UCSD-AML1 (cell line): ENCODE measurements around the gene HGFAC.
"Not testable (repeated sequence)": the region's sequence is repeated elsewhere in the genome, so short reads cannot be mapped to it uniquely, and the experiment has no call there.

Source experiments
- DNase-seq: peaks from one replicate; lab custom pipeline; 2025; ENCODE audit not compliant: unreplicated experiment; lab: John Stamatoyannopoulos, UW

HGFAC gene

DNA sequence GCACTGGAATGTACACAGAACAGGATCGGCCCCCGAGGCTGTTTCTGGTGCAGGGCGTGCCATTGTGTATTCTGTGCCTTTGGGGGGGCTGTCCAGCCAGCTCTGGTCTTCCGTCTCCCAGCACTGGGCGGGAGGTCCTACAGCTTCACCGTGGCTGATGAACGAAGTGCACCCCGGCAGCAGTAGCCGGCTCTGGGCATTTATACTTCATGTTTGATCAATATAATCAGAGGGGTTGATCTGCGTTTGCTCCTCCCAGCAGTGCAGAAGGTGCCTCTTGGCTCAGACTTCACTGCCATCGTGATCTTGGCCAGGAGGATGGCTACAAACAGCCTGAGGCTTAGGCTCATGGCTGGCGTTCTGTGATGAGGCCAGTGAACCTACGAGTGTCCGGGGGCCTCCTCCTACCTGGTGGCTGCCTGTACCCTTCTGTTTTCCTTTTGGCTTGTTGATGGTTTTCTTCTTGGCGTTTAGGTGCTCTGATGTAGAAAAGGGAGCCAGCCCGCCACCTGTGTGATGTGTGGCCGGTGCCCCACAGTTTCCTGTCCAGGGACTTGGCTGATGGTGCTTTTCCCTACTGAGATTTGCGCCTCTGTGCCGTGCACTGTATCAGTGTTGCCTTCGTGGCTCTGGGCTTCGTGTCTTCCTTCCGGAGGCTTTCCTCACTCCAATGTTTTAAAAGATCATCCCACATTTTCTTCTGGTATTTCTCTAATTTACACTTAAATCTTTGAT lies 31.2 kb upstream of the HGFAC start:
- no peak for DNase-seq

DNA sequence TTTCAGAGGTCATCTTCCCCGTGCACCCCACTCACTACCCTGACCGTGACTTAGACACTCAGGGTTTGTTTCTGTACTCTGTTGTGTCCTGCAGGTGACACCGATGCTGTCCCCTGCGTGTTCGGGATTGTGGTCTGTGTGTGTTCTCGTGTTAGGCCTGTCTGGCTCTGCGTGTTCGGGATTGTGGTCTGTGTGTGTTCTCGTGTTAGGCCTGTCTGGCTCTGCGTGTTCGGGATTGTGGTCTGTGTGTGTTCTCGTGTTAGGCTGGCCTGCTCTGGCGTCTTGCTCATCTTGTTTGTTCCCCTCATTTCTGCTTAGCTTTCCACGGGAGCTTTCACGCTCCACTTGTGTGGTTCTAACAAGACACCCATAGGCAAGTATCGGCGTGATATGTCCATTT lies 30.6 kb upstream of the HGFAC start:
- not testable (repeated sequence) for DNase-seq

DNA sequence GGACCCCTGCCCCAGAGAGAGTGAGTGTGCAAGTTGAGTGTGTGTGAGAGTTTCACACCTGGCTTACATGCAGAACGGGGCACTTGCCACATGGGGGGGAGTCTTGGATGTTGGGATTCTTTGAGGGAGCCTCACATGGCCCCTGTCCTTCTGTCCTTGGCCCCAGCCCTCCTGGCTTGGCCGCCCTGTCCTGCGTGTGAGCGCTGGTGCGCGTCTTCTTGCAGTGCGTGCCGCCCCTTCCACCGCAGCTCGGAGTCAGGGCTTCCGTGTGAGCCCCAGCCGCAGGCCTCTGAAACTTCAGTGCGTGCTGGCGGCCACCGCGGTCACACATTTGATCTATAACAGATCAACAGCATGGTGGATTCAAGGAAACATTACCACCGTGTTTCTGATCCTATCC lies 30.1 kb upstream of the HGFAC start:
- DNase-seq, result no peak

DNA sequence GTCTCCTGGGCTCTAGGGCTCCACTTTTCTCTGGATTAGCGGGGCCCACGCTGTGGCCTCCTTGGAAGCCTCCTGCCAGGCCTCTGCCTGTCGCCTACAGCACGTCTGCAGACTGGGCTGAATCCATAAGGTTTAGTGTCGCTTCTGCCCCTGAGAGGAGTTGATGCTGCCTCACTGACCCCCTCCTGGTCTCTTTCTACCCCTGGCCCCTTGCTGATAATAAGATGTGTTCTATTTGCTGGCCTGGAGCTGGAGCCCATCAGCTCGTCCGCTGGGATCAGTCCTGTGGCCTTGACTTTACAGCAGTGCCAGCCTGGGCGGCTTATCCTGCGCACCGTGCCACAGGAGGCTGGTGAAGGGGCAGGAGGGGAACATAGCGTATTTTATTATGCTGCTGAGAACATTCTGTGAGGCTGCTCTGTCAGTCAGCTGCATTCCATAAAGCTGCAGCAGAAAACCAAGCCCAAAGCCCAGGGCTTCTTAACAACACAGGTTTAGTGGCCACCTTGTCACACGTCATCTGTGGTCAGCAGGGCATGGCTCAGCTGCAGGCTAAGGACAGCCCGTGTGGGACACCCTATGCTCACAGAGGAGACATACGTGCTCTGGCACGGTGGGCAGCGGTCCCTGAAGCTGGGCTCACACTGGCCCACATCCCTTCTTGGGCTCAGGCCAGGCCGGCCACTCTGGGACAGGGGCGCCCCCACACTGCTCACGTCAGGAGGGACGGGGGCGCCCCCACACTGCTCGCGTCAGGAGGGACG lies 29.3 kb upstream of the HGFAC start:
- DNase-seq, result no peak

DNA sequence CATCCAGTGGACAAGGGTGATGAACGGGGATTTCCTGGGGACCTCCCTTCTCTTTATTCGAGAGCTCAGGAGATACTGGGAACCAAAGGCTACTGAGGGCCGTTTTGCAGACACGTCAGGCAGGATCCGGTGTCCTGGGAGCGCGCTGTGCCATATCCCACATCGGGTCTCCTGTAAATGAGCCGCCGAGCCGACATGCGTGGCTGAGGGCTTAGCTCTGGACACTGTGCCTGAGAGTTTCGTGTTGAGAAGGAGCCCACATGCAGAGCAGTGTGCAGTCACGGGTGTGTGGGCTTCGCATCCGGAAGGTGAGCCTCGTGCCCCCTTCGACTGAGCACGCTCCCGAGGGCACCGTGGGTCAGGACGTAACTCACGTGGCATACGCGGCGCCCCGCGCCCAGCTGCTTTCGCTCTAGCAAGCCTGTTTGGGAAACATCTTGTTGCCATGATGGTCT lies 28.5 kb upstream of the HGFAC start:
- no peak for DNase-seq

DNA sequence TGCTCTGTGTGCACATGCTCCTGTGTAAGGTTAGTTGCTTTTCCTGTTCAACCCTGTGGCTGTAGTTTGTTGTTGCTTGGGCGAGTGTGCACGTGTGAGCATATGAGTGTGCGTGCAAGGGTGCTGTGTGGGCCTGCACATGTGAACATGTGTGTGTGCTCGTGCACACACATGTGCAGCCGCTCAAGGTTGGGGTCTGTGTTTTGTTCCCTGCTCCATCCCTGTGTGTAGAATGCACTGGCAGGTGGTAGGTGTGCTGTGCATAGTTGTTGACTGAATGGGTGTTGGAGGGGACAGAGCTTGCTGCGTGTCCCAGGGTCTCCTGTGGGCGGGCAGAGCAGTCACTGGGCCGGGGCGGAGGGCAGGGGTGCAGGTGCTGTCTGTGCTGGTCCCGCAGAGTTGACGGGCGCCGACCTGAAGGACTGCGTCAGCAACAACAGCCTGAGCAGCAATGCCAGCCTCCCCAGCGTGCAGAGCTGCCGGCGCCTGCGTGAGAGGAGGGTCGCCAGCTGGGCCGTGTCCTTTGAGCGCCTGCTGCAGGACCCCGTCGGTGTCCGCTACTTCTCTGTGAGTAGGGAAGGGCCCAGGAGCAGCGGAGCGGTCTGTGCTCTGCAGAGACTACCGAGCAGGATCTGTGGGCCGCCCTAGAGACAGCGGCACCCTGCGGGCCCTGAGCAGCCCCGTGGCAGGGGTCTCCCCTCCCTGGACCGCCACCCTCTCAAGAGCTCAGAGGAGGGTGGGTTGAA lies 27.9 kb upstream of the HGFAC start:
- no peak for DNase-seq

DNA sequence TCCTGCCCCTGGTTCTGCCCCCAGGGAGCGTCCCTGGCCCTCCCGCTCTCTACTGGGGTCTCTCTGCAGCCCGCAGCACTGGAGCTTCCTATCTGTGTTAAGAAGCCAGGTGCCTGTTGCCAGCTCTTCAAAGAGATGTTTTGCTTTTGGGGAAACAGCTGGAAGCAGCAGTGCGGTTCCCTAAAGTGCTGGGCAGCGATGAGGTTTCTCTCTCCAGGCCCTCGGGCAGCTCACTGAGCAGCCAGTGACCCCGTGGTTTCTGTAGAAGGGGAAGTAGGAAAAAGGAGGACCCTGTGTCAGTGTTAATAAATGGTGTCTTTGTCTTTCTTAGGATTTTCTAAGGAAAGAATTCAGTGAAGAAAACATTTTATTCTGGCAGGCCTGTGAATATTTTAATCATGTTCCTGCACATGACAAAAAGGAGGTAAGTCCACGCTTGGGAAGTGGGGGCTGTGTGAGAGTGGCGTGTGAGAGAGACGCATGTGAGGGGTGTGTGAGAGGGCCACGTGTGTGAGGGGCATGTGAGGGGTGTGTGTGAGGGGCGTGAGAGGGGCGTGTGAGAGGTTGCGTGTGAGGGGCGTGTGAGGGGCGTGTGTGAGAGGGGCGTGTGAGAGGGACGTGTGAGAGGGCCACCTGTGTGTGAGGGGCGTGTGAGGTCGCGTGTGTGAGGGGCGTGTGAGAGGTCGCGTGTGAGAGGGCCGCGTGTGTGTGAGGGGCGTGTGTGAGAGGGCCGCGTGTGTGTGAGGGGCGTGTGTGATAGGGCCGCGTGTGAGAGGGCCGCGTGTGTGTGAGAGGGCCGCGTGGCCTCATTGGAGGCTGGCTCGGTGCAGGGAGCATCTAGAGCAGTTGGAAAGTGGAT lies 27.1 kb upstream of the HGFAC start:
- DNase-seq, result peak; percentile 24

DNA sequence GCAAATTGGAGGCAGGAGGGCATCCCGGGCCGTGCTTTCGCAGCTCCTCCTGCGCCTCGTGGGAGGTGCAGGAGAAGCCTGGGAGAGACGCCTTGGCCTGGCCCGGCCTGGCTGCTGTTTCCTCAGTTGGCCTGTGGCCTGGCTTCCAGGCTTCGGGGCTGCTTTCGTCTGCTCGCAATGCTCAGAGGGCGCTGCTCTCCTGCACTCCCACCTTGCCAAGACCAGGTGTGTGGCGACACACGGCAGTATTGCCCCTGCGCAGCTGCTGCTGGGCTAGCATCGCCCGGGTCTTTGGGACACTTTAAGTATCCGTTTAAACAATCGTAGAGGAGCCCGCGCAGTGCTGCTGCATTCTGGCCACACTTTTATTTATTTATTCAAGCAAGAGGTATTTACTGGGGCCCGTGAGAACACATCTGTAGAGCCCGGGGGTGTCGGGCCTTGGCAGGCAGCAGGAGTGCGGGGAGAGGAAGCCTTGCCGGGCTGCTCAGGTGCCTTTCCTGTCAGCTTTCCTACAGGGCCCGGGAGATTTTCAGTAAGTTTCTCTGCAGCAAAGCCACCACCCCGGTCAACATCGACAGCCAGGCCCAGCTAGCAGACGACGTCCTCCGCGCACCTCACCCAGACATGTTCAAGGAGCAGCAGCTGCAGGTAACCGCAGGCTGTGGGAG lies 26.2 kb upstream of the HGFAC start:
- DNase-seq, result no peak

DNA sequence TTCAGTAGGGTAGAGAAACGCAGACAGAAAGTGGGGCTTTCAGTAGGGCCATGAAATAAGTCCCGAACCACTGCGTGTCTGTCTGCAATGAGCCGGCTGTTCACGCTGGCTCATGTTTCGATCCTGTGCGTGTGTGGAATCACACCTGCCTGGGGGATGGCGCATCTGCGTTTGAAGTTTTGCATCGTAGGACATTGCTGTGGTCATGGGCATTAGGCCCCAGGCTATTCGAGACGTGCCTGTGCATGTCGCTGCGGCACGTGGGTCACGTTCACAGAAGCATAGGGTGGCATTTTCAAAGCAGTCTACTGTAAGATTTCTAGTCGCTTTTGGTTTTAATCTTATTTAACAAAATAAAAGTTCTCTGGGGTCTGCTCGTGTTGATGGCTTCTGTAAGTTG lies 25.5 kb upstream of the HGFAC start:
- no peak for DNase-seq

DNA sequence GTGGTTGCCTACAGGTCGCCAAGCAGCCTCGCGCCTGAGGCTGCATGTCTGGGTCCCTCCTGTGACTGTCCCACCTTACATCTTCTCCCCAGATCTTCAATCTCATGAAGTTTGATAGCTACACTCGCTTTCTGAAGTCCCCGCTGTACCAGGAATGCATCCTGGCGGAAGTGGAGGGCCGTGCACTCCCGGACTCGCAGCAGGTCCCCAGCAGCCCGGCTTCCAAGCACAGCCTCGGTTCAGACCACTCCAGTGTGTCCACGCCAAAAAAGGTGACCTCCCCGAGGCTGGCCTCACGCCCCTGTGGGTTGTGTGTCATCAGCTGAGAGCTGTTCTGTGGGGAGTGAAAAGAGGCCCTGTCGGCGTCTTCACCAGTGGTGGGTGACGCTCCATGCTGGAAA lies 24.9 kb upstream of the HGFAC start:
- DNase-seq, result no peak

DNA sequence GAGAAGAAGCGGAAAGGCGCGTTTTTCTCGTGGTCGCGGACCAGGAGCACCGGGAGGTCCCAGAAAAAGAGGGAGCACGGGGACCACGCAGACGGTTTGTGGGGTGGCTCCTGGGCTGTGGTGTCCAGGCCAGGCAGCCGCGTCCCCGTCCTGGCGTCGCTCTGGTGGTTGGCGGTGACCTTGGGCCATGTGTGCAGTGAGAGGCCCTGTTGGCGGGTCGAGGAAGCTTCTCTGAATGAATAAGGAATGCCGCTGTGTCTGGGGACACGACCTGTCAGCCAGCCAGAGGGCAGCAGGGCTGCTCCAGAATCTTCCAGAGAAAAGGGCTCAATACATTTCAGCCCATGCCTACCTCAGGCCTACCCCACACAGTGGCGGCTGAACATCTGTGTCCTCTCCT lies 24.3 kb upstream of the HGFAC start:
- DNase-seq, result no peak

DNA sequence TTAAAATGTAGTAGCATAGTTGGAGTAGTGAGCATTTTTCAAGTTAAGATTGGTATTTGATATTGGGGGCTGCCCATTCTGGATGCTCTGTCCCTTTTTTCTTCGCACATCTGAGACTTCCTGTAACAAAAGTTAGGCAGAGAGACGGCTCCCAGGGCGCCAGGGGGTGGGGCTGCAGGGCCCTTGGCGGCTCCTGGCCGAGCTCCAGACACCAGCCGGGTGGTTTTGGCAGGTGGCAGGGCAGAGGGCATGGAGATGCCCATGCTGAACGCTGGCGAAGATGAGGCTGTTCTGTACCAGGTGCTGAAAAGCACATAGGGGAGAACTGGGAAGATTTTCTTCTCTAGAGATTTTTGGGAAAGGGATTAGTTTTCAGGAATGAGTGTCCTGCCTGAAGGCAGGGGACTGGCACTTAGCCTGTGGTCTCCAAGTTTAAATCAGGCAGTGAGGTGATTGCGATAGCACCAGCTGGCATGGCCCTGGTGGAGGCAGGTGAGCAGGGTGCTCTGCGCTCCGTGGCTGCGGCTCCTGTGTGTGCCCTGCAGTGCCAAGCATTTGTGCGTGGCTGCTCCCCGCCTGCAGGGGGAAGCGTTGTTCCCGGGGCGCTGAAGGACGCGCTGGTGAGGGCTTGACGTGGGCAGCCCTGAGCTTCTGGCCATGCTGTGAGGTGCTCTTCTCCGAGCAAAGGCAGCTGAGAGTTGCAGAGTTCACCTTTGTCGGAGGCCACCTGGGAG lies 23.6 kb upstream of the HGFAC start:
- no peak for DNase-seq

DNA sequence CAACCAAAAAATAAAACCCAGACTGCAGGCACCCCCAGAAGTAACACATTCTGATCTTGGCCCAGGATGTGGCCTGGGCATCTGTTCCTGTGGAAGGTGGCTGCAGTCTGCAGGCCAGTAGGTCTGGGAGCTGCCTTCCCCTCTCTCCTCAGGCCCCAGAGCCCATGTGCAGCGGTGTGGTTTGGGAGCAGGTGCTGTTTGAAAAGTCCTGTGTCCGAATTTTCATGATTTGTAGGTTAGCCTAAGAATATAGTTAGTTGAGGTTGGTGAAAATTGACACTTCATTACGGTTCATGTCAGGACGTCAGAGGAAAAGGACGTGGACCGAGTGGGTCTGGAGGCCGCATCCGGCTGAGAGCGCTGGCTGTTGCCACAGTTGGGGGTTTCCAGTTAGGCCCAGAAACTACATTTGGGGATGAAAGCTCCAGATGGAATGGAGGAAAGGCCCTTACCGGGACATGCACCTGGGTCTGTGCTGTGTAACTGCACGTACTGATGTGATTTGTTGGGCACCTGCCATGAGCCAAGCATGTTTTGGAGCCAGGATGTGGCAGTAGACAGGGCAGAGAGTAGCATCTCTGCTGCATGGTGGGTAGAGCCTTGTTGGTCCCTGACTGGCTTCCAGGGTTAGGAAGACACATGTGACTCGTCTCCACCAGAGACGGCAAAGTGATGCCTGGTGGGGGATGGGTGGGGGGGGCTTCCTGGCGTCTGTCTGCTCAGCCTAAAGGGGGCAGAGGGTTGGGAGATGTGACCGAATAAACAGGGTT lies 21.7 kb upstream of the HGFAC start:
- no peak for DNase-seq

DNA sequence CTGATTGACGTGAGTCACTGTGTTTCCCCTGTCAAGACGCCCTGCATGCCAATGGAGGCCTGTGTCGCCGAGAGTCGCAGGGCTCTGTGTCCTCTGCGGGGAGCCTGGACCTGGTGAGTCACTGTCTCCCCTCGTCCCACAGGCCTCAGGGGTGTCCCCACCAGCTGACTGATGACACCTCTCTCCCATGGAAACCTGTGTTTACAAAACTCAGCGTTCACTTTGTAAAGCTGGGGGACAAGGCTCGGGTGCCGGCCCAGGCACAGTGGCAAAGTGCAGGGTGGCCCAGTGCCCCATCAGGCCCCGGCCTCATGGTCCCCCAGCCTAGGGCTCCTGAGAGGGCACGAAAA lies 21.2 kb upstream of the HGFAC start:
- no peak for DNase-seq

DNA sequence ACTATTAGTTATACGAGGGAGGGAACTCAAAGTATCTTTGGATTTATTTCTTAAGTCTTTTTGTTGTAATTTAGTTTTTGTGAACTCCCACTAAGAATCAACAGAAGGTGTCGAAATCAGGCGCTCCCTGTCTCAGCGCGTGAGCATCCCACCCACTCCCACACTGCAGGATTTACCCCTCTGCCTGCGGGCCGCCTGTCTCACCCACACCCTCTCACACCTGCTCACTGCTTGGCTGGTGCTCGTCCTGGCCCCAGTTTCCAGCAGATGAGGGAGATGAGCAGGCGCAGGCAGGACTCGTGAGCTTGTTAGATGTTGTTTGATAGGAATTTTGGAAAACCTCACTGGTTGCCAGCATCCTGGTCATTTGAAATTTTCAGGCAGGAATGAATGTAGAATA lies 20.8 kb upstream of the HGFAC start:
- DNase-seq, result no peak

DNA sequence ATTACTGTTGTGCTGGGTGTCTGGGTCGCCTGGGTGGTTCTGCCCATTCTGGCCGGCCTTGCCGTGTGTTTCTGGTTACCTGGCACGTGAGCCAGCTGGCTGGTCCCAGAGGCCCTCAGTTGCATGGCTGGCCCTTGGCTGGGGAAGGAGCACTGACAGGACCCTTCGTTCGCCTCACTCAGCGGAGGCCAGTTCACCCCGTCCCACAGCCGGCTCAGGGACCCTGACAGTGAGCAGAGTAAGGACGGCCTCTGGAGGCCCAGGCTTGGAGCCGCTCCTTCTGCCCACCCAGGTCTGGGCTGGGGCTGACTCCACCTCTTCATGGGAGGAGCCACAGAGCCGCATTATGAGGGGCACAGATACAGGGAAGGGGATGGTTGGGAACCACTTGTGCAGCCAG lies 20.3 kb upstream of the HGFAC start:
- no peak for DNase-seq

DNA sequence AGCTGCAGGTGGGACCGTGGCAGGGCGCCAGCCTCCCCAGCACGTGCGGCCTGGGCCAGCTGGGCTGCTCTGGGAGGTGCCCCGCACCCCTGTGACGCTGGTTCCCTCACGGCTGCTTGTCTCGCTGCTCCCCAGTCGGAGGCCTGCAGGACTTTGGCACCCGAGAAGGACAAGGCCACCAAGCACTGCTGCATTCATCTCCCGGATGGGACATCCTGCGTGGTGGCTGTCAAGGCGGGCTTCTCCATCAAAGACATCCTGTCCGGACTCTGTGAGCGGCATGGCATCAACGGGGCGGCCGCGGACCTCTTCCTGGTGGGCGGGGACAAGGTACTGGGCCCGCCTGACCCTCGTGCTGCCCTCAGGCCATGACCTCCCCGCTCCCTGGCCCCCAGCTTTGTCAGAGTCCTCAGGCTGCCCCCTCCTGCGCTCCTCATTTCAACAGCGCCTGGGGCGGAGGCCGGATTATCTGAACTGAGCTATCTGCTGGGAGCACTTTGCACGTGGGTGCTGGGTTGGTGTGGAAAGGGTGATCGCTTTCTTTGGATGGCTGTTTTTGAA lies 19.4 kb upstream of the HGFAC start:
- no peak for DNase-seq

DNA sequence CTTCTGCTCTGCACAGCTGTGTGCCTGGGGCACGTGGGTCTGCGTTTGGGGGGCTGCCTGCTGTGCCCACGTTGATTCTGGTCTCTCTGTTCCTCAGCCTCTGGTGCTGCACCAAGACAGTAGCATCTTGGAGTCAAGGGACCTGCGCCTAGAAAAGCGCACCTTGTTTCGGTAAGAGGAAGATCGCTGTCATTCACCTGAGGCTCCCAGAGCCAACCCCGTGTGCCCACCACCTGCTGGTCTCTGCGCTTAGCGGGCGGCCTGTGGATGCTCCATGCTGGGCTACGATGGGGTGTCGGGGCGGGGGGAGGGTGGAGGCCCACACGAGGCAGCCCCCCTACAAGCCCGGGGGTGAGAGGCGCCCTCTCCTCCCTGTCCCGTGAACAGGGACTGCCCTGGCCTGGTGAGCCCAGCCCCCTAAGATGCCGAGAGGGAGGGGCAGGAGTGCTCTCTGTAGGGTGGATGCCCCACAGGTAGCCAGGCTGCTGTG lies 18.9 kb upstream of the HGFAC start:
- no peak for DNase-seq

DNA sequence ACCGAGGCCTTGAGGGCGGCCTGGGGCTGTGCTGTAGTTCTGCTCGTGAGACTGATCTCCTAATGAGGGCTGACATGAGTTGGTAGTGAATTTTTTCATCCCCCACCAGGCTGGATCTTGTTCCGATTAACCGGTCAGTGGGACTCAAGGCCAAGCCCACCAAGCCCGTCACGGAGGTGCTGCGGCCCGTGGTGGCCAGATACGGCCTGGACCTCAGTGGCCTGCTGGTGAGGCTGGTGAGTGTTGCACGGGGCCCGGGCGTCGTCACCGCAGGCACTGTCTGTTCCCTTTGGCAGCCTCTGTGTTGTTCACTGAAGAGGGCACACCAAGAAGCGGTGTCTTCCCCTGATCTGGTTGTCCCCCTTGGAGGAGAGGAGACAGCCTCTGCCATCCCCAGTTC lies 18.4 kb upstream of the HGFAC start:
- DNase-seq, result no peak
